Cardiac muscle cell (in vitro differentiated cells and primary cell): Measurements from ENCODE around the gene LEAP2. TPM values are rescaled to one million over a fixed set of nuclear protein-coding genes. Genes with fewer than 3 reads are reported as not detected.
A peak's percentile ranks its signal among the peaks of the same experiment; 100 is the strongest.

ENCODE experiments used
- DNase-seq, 2 donors: peaks; one replicate each; pipeline versions ENCODE4 v3.0.0 to v3.0.0-alpha.2; 2010 to 2017; ENCODE audit warnings: low read depth in 1 of 2, low spot score in 1 of 2
- H3K27ac ChIP-seq: fragments of 200-600 bp; sonication (generic); 2 replicates; pipeline ENCODE4 v1.5.1; 2016
- H3K27me3 ChIP-seq: fragments of 200-600 bp; sonication (generic); 2 replicates; pipeline ENCODE4 v1.6.0; 2016; ENCODE audit warnings: control low read depth
- H3K36me3 ChIP-seq: fragments of 200-600 bp; sonication (generic); 2 replicates; pipeline ENCODE4 v1.5.1; 2016; ENCODE audit warnings: control low read depth
- H3K4me1 ChIP-seq: fragments of 200-600 bp; sonication (generic); 2 replicates; pipeline ENCODE4 v1.8.1; 2017; ENCODE audit warnings: low read depth, mild to moderate bottlenecking, mixed run types
- H3K4me3 ChIP-seq: fragments of 200-600 bp; sonication (generic); 2 replicates; pipeline ENCODE4 v1.5.1; 2016; ENCODE audit warnings: mild to moderate bottlenecking
- H3K9me3 ChIP-seq: fragments of 200-600 bp; sonication (generic); 2 replicates; pipeline ENCODE4 v1.5.1; 2017; ENCODE audit warnings: low read depth, mild to moderate bottlenecking, control low read depth
- polyA plus RNA-seq: library from polyadenylated mRNA; unstranded; fragments of >200 nt; fragmentation: Nextera tagmentation; extraction: Ambion mirVana; gene quantifications from 2 replicates; pipeline ENCODE4 v1.2.1, GENCODE V29; 2016
- total RNA-seq: library from RNA; depleted of rRNA; stranded (reverse); fragments of >200 nt; gene quantifications from 2 replicates; pipeline ENCODE4 v1.2.3, GENCODE V29; 2016
- TF ChIP-seq, protein P1 (sequence below): IDR thresholded peaks from 2 replicates; pipeline ENCODE4 v1.5.1; 2012; ENCODE audit warnings: low read depth, mild to moderate bottlenecking, low read length

The LEAP2 gene
- total and polyA plus RNA-seq, 2 experiments from 2014 or later = 1.5 to 3.1 TPM

DNA sequence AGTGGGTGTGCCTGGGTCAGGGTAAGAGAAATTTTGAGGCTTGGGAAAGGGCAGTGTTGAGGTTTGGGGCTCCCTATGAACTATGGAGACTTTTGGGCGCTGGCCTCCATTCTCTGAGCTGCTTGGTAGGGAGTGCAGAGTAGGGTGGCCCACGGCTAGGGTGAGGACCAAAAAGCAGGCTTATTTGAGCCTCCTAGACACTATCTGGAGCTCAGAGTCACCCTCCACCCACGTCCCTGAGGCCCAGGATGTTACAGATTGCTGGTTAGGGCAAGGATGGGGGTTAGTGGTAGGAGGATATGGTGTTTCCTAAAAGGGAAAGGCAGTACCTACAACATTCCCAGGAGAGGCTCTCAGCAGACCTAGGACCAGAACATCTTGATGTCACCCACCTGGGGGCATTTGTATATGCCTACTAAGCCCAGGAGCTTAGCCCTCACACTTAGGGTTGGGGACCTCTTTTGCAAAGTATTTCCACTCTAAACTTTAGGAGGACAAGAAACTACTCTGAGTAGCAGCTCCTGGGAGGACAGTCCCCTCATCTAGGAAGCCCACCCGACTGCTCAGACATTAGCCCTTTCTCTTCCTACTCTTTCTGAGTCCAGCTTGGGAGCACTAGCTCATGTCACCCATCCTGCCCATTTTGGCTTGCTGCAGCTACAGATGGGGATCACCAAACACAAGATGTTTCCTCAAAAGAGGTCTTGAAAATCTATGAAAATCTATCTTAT lies 45.4 kb upstream of the LEAP2 start:
- Histone ChIP-seq H3K27ac (no peak overlapping the region), H3K27me3 (peaks cover 70% of the 10 kb centered on the region), H3K9me3 (no peaks in the 10 kb centered on the region), H3K4me3 (no peak overlapping the region), H3K4me1 (peaks cover 6% of the 10 kb centered on the region), H3K36me3 (no peaks in the 10 kb centered on the region)
- no peak for DNase-seq
- TF ChIP-seq, protein P1, sequence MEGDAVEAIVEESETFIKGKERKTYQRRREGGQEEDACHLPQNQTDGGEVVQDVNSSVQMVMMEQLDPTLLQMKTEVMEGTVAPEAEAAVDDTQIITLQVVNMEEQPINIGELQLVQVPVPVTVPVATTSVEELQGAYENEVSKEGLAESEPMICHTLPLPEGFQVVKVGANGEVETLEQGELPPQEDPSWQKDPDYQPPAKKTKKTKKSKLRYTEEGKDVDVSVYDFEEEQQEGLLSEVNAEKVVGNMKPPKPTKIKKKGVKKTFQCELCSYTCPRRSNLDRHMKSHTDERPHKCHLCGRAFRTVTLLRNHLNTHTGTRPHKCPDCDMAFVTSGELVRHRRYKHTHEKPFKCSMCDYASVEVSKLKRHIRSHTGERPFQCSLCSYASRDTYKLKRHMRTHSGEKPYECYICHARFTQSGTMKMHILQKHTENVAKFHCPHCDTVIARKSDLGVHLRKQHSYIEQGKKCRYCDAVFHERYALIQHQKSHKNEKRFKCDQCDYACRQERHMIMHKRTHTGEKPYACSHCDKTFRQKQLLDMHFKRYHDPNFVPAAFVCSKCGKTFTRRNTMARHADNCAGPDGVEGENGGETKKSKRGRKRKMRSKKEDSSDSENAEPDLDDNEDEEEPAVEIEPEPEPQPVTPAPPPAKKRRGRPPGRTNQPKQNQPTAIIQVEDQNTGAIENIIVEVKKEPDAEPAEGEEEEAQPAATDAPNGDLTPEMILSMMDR = no peak

DNA sequence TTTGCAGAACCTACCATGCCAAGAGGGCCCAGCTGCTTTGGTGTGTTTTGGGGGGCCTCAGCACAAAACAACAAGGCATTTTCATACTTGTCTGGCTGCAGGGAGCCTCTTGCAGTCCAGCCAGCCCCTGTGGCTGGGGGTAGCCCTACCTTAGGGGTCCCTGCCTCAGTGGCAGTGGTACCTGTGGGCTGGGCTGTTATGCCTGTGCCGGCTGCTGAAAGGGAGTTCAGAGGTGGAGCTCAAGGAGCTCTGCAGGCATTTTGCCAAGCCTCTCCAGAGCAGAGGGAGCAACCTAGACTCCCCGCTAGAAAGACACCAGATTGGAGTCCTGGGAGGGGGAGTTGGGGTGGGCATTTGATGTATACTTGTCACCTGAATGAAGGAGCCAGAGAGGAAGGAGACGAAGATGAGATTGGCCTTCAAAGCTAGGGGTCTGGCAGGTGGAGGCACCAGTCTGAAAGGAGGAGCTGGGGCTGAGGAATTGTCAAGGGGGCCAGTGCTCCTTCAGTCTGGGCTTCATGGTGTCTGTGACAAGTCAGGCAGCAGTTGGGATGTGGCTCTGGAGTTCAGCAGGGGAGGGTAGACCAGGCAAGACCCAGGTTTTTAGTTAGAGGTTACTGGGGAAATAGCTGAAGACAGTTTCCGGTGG lies 44.5 kb upstream of the LEAP2 start:
- DNase-seq = no peak
- no peak overlapping the region for H3K4me3 ChIP-seq
- H3K27ac ChIP-seq = no peak overlapping the region
- H3K4me1 ChIP-seq = no peaks in the 10 kb centered on the region
- H3K27me3 ChIP-seq = peaks cover 72% of the 10 kb centered on the region
- no peaks in the 10 kb centered on the region for H3K9me3 ChIP-seq
- TF ChIP-seq, protein P1 = no peak
- no peaks in the 10 kb centered on the region for H3K36me3 ChIP-seq

DNA sequence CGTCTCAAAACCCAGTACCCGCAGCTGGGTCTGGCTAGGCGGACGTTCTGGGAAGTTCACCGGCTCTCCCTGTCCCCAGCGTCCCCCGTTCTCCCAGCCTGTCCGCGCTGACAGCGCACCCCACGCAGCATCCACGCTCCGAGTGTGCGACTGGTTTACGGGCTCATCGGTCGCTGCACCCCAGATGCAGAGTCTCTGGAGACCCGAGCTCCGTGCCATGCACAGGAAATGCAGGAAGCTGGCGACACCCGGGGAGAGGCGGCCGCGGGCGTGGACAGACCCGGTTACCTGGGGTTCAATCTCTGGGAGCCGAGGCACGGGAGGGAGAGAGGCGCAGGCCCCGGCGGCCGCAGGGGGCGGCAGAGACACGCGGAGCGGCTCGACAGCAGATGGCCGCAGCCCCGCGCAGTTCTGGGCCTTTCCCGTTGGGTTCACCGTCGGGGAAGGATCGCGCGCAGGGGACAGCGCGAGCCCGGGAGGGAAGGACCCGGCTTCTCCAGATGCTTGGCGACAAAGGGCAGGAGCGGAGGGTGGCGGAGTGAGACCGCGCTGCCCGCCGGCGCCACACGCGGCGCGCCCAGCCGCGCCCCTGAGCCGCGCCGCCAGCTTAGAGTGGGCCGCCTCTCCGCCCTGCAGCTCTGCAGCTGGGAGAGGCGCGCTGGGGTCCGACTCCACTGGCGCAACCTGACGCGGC lies 43.6 kb upstream of the LEAP2 start:
- H3K27me3 ChIP-seq = peaks cover 65% of the 10 kb centered on the region
- H3K27ac ChIP-seq = no peak overlapping the region

DNA sequence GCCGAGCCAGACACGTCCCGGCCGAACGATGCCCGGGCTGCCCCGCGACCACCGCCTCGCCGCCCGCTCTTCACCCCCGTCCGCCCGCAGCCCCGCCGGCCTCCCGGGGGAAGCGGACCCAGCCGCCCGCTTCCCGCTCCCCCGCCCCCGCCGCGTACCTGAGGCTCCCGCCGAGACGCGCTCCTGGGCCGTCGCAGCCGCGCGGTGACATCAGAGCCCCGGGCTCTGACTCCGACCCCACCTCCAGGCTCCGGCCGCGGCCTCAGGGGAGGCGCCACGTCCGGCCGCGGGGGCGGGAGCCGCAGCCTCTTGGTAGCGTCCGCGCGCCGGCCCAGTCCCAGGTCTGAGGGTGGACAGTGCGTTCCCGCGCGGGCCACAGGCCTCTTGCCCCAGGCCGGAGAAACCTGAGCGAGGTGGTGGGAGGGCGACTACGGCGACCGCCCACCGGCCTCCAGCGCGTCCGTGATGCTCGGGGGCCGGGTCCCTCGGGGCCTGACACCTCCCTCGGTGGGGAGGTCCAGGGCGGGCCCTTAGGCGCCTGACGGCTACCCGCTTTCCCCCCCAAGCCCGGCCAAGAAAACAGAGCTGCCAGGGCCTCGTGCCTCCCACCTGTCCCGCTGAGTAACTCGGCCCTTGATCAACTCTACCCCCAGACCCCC lies 42.9 kb upstream of the LEAP2 start, which contains the start of gene SHROOM1:
TSS of gene SHROOM1 (minus strand) at position 212 of the 659 bp plus-strand sequence. CDS start 4,507 bp downstream, outside the sequence.
- Histone ChIP-seq H3K4me3 (peak within 1 kb of the TSS; percentile 47), H3K4me1 (no peaks in the 10 kb centered on the region), H3K27ac (no peak within 1 kb of the TSS), H3K27me3 (peaks cover 58% of the 10 kb centered on the region), H3K36me3 (no peaks in the 10 kb centered on the region), H3K9me3 (no peaks in the 10 kb centered on the region)
- TF ChIP-seq, protein P1 = no peak
- DNase-seq = peak; percentile 66 to 82

More for the DNA sequence above, 43.6 kb upstream of the LEAP2 start:
- H3K9me3 ChIP-seq = no peaks in the 10 kb centered on the region
- no peaks in the 10 kb centered on the region for H3K36me3 ChIP-seq
- H3K4me1 ChIP-seq = no peaks in the 10 kb centered on the region
- DNase-seq = peak; percentile 75 to 81
- peak overlapping the region; percentile 47 for H3K4me3 ChIP-seq
- TF ChIP-seq, protein P1 = peak; percentile 93
